Heart left ventricle (tissue), 16 donors: ENCODE measurements around the gene ACAD10. TPM values are rescaled to one million over a fixed set of nuclear protein-coding genes. Genes with fewer than 3 reads are reported as not detected.
A peak's percentile ranks its signal among the peaks of the same experiment; 100 is the strongest.

Source experiments
- ATAC-seq, 4 donors: fragments of 200-7000 bp; cut with Tn5 transposase; one replicate each; pipeline ENCODE4 v1.9.1; 2020 to 2022; ENCODE audit warnings: moderate library complexity in 4 of 4, mild to moderate bottlenecking in 3 of 4, moderate number of reproducible peaks in 1 of 4
- DNase-seq, 5 donors: peaks; one replicate each; pipeline ENCODE4 v3.0.0-alpha.2; 2020
- H3K27ac ChIP-seq, 12 donors: fragments of 200-600 bp; sonication (generic) in 4 of 12; one replicate each; pipeline versions ENCODE4 v1.5.0 to v1.8.0; 2016 to 2022; ENCODE audit warnings: mild to moderate bottlenecking in 2 of 12
- H3K27me3 ChIP-seq, 9 donors: fragments of 200-600 bp; sonication (generic) in 2 of 9; one replicate each; pipeline versions ENCODE4 v1.5.1 to v1.8.0; 2016 to 2022; ENCODE audit warnings: mild to moderate bottlenecking in 3 of 9
- H3K36me3 ChIP-seq, 9 donors: fragments of 200-600 bp; sonication (generic) in 2 of 9; one replicate each; pipeline versions ENCODE4 v1.5.0 to v1.8.0; 2018 to 2022; ENCODE audit warnings: mild to moderate bottlenecking in 2 of 9
- H3K4me1 ChIP-seq, 12 donors: fragments of 200-600 bp; sonication (generic) in 4 of 12; one replicate each; pipeline versions ENCODE4 v1.5.0 to v1.8.0; 2016 to 2022; ENCODE audit warnings: mild to moderate bottlenecking in 3 of 12
- H3K4me3 ChIP-seq, 12 donors: fragments of 200-600 bp; sonication (generic) in 4 of 12; one replicate each; pipeline versions ENCODE4 v1.5.0 to v1.8.0; 2017 to 2022; ENCODE audit warnings: mild to moderate bottlenecking in 9 of 12, moderate library complexity in 4 of 12
- H3K9me3 ChIP-seq, 12 donors: fragments of 200-600 bp; sonication (generic) in 4 of 12; one replicate each; pipeline versions ENCODE4 v1.5.0 to v1.8.0; 2016 to 2022; ENCODE audit warnings: mild to moderate bottlenecking in 1 of 12
- CTCF ChIP-seq, 12 donors: fragments of 200-600 bp; sonication (generic) in 4 of 12; IDR thresholded peaks; one replicate each; pipeline versions ENCODE4 v1.5.0 to v1.8.0; 2018 to 2022; ENCODE audit warnings: antibody characterized with exemption in 12 of 12, mild to moderate bottlenecking in 5 of 12
- POLR2A ChIP-seq, 2 donors: fragments of 450-650 bp; IDR thresholded peaks; one replicate each; pipeline ENCODE4 v1.6.1; 2017; ENCODE audit warnings: antibody characterized with exemption in 2 of 2, mild to moderate bottlenecking in 2 of 2, moderate library complexity in 2 of 2
- WGBS, 4 donors: extraction: QIAGEN DNeasy Blood & Tissue Kit in 2 of 4; methylation state at CpG; one replicate each; pipeline versions ENCODE4 v1.1.5 to v1.1.7; 2013 to 2018; 5-methylcytosine and 5-hydroxymethylcytosine counted together
- intact Hi-C, 10 donors: fragments of 100-400 bp; cut with DNase I; formaldehyde crosslinking; loops; one replicate each; pipeline versions ENCODE4 v1.11.1 to v1.14.2; 2022
- polyA plus RNA-seq, 2 donors: library from polyadenylated mRNA; stranded (reverse); fragments of 200-250 nt; gene quantifications; one replicate each; pipeline ENCODE4 v1.2.3, GENCODE V29; 2013
- total RNA-seq, 9 donors: library from RNA; depleted of rRNA in 2 of 9; stranded (reverse); fragments of >200 nt in 2 of 9; fragmentation: NEBNext Ultra II Directional in 3 of 9; extraction: Animal tissue kit (Norgen Biotek cat#: 25700) in 3 of 9; gene quantifications; one replicate each; pipeline versions ENCODE4 v1.1.0 to v1.2.4, GENCODE V29; 2016 to 2023
- donor health status: ischemic (EF 13 %, LVEDD 7.1; RV severe dilation, severe dysfunction).
- donor health status: healthy with polysubstance abuse.
- donor health status: DM: no; HTN: yes; CAD: no.
- donor health status: DM: no; HTN: no; CAD: no.
- donor health status: ischemic (EF 25% LVEDD 6.9; RV normal size, moderate dysfunction).
- donor health status: ischemic (EF 25% LVEDD 5.7; RV mildly dilated, moderate dysfunction).
- donor health status: healthy.
- donor health status: DM: yes; HTN: yes; CAD: no.
- donor health status: ischemic (EF 35%, LVEDD 5.7; RV mildly dilated, moderate dysfunction).
- donor health status: nonischemic (EF 11% LVEDD 7.7; RV severe dilation, severe dysfunction).
- donor health status: DM: yes; HTN: yes; CAD: no.
- donor health status: PGD.
- donor health status: ischemic (EF 29% LVEDD 5.4; RV normal size, mild dysfunction).
- donor health status: nonischemic (EF 23%, LVEDD 6.1; RV moderate dilation, normal function).

ACAD10 gene
- total and polyA plus RNA-seq, 11 donors, result 10.7 to 46.0 (median 27.8) TPM

GRCh38 chr12:111784953-111785352, 99.1 kb downstream of the ACAD10 start:
- H3K36me3 ChIP-seq, result peaks cover 0 to 84% (median 61%) of the 10 kb centered on the region in 9 donors
- no peaks in the 10 kb centered on the region for H3K27me3 ChIP-seq
- DNase-seq (no peak), ATAC-seq (no peak)
- peaks cover 0 to 5% (median 0%) of the 10 kb centered on the region in 12 donors for H3K4me1 ChIP-seq
- TF ChIP-seq CTCF (IDR thresholded peaks at IDR 0.05) (no peak), POLR2A (IDR thresholded peaks at IDR 0.05) (no peak)
- H3K4me3 ChIP-seq, result no peak overlapping the region
- WGBS, 4 donors, result 92 to 97% (median 96%) methylated on average over 4 of the region's 4 CpGs
- intact Hi-C loops, result loop anchor here in 4 of 10 donors (5.0 kb wide), 1 partner anchor 33 kb away; no protein-coding TSS in a partner anchor
- peaks cover 0 to 7% (median 0%) of the 10 kb centered on the region in 12 donors for H3K9me3 ChIP-seq
- H3K27ac ChIP-seq, result no peak overlapping the region

- TF ChIP-seq CTCF (IDR thresholded peaks at IDR 0.05) (no peak), POLR2A (IDR thresholded peaks at IDR 0.05) (no peak)
- H3K4me3 ChIP-seq, result no peak overlapping the region
- WGBS, 4 donors, result 76 to 87% (median 83%) methylated on average over 2 of the region's 2 CpGs
- no peaks in the 10 kb centered on the region for H3K27me3 ChIP-seq
- no peak overlapping the region for H3K27ac ChIP-seq
- peaks cover 0 to 91% (median 68%) of the 10 kb centered on the region in 9 donors for H3K36me3 ChIP-seq
- H3K4me1 ChIP-seq, result peaks cover 0 to 3% (median 0%) of the 10 kb centered on the region in 12 donors
- peaks cover 0 to 7% (median 0%) of the 10 kb centered on the region in 12 donors for H3K9me3 ChIP-seq
- ATAC-seq, result no peak
- no peak for DNase-seq
- intact Hi-C loops, result loop anchor here in 5 of 10 donors (2.0 to 5.0 kb wide), 2 partner anchors 33 kb away; no protein-coding TSS in a partner anchor
These were observed 99.8 kb downstream of the ACAD10 start for GRCh38 chr12:111785651-111786050.

- Histone ChIP-seq H3K27ac (peak overlapping the region in 1 of 12 donors; percentile 56), H3K9me3 (no peaks in the 10 kb centered on the region), H3K36me3 (peaks cover 0 to 96% (median 79%) of the 10 kb centered on the region in 9 donors), H3K27me3 (no peaks in the 10 kb centered on the region), H3K4me1 (peaks cover 0 to 9% (median 0%) of the 10 kb centered on the region in 12 donors), H3K4me3 (no peak overlapping the region)
- no peak for TF ChIP-seq POLR2A (IDR thresholded peaks at IDR 0.05)
- peak in 11 of 12 donors; percentile 19 to 62 (median 48) for TF ChIP-seq CTCF (IDR thresholded peaks at IDR 0.05)
- peak; percentile 57 to 79 (median 64) for ATAC-seq
- peak in 3 of 5 donors; percentile 44 to 67 (median 50) for DNase-seq
- 39 to 46% (median 40%) methylated on average over 8 of the region's 8 CpGs for WGBS, 4 donors
- intact Hi-C loops, result loop anchor here in 6 of 10 donors (1.0 to 5.0 kb wide), 3 partner anchors 34 to 36 kb away; no protein-coding TSS in a partner anchor
These were observed 102.4 kb downstream of the ACAD10 start for GRCh38 chr12:111788178-111788654.

- no peak for ATAC-seq
- TF ChIP-seq CTCF (IDR thresholded peaks at IDR 0.05), result no peak
- TF ChIP-seq POLR2A (IDR thresholded peaks at IDR 0.05), result no peak
- peak overlapping the region in 1 of 12 donors; percentile 48 for H3K27ac ChIP-seq
- peaks cover 0 to 96% (median 78%) of the 10 kb centered on the region in 9 donors for H3K36me3 ChIP-seq
- DNase-seq, result no peak
- intact Hi-C loops, result loop anchor here in 6 of 10 donors (5.0 kb wide), 2 partner anchors 32 to 37 kb away; no protein-coding TSS in a partner anchor
- peaks cover 0 to 9% (median 0%) of the 10 kb centered on the region in 12 donors for H3K4me1 ChIP-seq
- WGBS, 4 donors, result 81 to 85% (median 84%) methylated on average over 11 of the region's 11 CpGs
- no peaks in the 10 kb centered on the region for H3K27me3 ChIP-seq
- no peak overlapping the region for H3K4me3 ChIP-seq
- H3K9me3 ChIP-seq, result no peaks in the 10 kb centered on the region
These were observed 103.9 kb downstream of the ACAD10 start for GRCh38 chr12:111789779-111790178.
